Jurkat, Clone E6-1 (cell line): Measurements from ENCODE around the gene ACTG1.

ENCODE experiments used
- DNase-seq: peaks from one replicate; pipeline ENCODE4 v3.0.0-alpha.2; 2011; ENCODE audit warnings: low read depth, low spot score
- H3K4me3 ChIP-seq: 2 replicates; pipeline ENCODE4 v1.5.1; 2011; ENCODE audit warnings: mild to moderate bottlenecking, low read length, control low read depth, moderate library complexity

ACTG1 gene

GRCh38 chr17:81546906-81547613 lies 34.5 kb upstream of the ACTG1 start:
- no peak for DNase-seq
- H3K4me3 ChIP-seq, result no peak overlapping the region

DNA sequence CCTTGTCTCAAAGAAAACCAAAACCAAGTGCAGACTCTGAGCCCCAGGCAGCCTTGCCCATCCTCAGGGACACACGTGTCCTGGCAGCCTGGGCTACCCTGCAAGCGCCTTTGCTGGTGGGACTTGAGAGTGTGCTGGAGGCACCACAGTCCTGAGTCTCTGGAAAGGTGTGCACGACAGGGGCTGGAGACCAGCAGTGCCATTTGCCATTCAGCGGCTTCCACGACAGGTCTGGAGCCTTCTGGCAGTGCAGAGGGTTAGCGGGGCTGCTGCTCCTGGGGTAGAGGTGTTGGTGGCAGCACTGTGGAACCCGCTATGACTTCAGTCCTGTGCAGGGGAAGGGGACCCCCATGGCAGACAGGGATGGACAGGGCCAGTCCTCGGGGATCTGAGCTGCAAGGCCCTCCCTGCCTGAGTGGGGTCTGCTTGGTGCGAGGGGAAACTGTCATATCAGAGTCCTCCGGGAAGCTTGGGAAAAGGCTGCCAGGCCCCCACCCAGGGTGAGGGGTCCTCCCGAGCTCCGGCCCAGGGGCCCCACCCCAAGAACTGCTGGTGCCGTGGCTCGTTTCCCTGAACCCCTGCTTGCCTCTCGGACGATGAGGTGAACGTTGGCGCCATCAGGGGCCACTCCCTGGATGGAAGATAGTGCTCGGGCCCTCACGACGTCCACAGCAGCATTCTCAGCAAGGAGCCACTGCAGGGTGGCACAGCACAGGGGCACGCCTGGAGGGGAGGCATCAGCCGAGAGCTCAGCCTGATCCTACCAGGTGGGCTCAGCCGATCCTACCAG lies 32.8 kb upstream of the ACTG1 start:
- no peak for DNase-seq
- no peak overlapping the region for H3K4me3 ChIP-seq

- no peak overlapping the region for H3K4me3 ChIP-seq
- DNase-seq, result no peak
Measured at GRCh38 chr17:81544281-81544974, 31.8 kb upstream of the ACTG1 start.

DNA sequence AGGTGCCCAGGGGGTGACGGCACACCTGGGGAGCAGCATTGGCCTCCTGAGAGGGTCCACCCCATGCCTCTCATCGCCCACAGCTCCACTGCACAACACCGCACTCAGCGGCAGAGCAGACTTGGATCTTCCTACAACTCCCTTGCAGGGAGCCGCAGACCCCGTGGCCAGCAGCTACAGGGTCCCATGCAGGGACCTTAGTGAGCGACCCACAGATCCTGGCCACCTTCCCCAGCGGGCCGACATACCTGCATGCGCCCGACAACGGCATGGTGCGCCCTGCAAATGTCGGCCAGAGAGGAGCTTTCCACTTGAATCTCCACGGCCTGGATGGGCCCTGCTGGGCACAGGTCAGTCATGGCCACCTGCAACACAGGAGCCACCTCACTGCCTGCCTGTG lies 31.2 kb upstream of the ACTG1 start:
- no peak overlapping the region for H3K4me3 ChIP-seq
- DNase-seq, result no peak

DNA sequence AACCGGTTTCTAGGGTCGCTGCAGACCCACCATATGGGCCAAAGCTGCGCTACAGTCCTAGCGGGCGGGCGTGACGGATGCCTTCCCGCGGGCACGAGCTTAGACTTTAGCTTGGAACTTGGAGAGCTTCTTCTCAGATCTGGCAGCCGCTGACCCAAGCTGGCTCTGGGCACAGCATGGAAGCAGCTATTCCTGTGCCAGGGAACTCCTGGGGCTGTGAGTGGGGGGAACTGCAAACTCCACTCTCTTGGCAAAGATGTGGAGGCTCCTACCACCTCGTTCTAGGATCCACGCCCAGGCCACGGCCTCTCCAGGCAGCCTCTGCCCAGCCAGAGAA lies 30.7 kb upstream of the ACTG1 start:
- DNase-seq, result no peak
- no peak overlapping the region for H3K4me3 ChIP-seq

- DNase-seq, result no peak
- no peak overlapping the region for H3K4me3 ChIP-seq
Measured at GRCh38 chr17:81542431-81543338, 30.1 kb upstream of the ACTG1 start.

DNA sequence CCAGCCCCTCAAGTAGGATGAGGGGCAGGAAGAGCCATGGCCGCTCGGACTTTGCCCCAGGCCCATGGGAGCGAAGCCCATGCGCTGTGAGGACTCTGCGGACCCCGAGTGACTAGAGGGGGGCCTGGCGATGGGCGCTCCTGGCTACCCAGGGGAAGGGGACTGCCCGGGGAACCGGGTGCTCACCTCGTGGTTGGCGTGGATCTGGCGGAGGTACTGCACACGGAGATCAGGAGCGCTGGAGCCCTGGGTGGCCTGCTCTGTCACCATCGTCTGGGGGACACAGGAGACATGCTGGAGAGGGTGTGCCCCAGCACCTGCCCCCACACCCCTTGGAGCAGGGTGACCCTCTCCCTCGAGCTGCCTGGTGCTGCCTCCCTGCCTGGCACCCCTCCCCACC lies 28.5 kb upstream of the ACTG1 start:
- H3K4me3 ChIP-seq, result no peak overlapping the region
- no peak for DNase-seq

DNA sequence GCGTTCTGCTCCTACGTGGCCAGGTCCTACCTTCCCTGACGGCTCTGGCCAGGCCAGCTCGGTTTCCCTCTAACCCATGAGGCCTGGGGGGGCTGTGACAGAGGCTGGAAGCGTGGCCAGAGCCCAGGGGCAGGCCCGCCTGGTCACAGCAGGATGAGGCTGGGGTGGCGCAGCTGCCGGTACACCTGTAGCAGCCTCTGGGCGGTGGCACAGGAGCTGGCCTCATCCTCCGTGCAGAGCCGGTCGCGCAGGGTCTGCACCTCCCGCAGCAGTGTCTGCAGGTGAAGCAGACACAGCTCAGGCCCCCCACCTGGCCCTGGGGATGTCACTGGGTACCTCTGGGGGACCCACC lies 28.1 kb upstream of the ACTG1 start:
- H3K4me3 ChIP-seq, result no peak overlapping the region
- no peak for DNase-seq

- no peak overlapping the region for H3K4me3 ChIP-seq
- DNase-seq, result no peak
Measured at GRCh38 chr17:81539961-81540675, 27.5 kb upstream of the ACTG1 start.

DNA sequence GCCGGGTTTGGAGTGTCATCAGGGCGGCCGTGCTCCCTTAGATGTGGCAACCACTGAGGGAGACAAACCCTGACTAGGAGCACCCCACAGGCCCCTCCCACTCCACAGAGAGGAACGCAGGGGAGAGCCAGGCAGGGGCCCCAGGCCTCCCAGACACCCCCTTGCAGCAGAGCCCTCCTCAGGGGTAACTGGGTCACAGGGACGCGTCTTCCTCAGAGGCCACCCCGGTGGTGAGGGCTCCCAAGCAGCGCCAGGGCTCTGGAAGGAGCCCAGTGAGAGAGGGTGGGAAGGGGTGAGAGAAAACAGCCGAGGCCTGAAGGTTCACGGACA lies 26.9 kb upstream of the ACTG1 start:
- H3K4me3 ChIP-seq, result no peak overlapping the region
- no peak for DNase-seq

GRCh38 chr17:81538651-81539570 lies 26.3 kb upstream of the ACTG1 start:
- DNase-seq, result no peak
- H3K4me3 ChIP-seq, result no peak overlapping the region

DNA sequence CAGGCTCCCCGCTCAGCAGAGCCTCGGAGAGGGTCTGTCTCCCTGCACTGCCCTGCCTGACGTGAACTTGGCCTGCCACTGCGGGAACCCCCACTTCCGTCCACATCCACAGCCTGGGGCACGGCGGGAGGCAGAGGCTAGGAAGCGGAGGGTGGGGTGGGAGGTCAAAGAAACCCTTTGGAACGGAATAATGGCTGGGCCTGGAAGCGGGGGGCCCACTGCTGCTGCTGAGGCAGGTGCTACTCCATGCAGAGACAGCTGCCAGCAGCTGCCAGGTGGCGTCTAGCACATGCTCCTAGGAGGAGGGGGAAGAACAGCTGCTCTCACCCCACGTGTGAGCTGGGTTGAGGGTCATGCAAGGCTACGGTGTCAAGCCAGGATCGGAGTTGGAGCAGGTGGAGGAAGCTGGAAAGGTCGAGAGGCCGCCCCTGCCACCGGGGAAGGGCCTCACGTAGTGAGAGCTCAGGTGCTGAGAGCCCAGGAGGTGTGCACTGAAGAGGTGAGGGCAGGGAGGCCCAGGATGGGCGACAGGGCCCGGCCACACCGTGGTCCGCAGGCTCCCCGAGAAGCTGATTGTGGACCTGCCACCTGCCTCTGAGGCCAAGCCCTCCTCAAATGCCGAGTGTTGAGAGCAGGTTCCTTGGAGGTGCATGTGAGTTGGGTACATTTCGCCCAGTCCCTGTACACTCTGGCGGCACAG lies 25.4 kb upstream of the ACTG1 start:
- no peak overlapping the region for H3K4me3 ChIP-seq
- no peak for DNase-seq

GRCh38 chr17:81537343-81537855 lies 24.8 kb upstream of the ACTG1 start:
- H3K4me3 ChIP-seq, result no peak overlapping the region
- DNase-seq, result no peak

DNA sequence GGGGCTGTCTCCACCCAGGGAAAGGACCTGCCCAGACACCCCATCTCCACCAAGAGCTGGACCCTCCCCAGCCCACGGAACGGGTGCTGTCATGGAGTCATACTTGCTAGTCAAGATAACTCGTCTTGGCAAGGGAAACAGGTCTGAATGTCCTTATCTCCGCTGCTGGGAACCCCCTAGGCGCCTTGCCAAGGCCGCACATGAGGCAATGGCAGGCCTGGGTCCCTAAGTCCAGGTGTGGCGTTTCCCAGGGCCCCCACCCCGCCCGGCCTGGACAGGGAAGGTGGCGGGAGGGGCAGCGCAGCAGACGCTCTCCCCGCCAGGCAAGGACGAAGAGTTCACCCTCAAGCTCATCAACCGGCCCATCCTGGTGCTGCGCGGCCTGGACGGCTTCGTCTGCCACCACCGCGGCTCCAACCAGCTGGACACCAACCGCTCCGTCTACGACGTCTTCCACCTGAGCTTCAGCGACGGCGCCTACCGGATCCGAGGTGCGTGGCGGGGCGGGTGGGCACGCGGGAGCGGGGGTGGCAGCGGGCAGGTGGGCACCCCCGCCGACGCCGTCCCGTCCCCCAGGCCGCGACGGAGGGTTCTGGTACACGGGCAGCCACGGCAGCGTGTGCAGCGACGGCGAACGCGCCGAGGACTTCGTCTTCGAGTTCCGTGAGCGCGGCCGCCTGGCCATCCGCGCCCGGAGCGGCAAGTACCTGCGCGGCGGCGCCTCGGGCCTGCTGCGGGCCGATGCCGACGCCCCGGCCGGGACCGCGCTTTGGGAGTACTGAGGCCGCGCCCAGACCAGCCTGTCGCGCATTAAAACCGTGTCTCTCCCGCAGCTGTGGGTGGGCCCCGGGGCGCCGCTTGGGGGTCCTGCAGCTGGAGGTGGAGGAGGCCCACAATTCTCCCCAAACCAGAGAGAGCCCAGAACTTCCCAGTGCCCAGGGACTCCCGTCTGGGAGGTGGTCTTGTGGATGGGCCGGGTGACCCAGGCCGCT lies 24.0 kb upstream of the ACTG1 start:
- DNase-seq, result no peak
- no peak overlapping the region for H3K4me3 ChIP-seq

DNA sequence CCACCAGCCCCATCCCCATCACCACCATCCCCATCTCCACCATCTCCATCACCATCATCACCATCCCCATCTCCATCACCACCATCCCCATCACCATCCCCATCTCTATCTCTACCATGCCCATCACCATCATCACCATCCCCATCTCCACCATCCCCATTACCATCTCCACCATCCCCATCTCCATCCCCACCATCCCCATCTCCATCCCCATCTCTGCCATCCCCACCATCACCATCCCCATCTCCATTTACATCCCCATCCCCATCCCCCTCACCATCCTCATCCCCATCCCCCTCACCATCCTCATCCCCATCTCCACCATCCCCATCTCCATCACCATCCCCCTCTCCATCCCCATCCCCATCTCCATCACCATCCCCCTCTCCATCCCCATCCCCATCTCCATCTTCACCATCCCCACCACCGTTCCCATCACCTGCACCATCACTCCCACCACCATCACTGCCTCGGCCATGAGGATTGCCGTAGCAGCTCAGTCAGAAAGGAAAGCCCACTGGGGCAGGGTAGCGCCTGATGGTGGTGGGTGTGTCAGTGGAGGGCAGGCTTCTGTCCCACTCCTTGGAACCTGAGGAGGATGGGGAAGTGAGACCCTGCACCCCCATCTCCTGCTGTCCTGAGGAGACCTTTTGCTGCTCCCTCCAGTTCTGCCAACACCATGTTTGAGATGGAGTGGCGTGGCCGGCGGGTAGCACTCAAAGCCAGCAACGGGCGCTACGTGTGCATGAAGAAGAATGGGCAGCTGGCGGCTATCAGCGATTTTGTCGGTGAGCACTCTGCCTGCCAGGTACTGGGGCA lies 23.1 kb upstream of the ACTG1 start:
- H3K4me3 ChIP-seq, result no peak overlapping the region
- DNase-seq, result no peak
